WTC11 (cell line): ENCODE measurements around the gene GCK. TPM values are rescaled to one million over a fixed set of nuclear protein-coding genes. Genes with fewer than 3 reads are reported as not detected.
A peak's percentile ranks its signal among the peaks of the same experiment; 100 is the strongest.

Experiments used
- ATAC-seq: fragments of 200-7000 bp; cut with Tn5 transposase; 2 replicates; pipeline ENCODE4 v1.10.0; 2021; ENCODE audit warnings: mild to moderate bottlenecking, moderate library complexity
- CTCF ChIA-PET: fragments of 300-600 bp; sonication (Branson Sonifier 250); formaldehyde crosslinking; loops from one replicate; lab custom pipeline; 2021; ENCODE audit warnings: antibody characterized with exemption; lab: Charles Lee
- POLR2A ChIA-PET: fragments of 350-600 bp; sonication (Branson Sonifier 250); formaldehyde crosslinking; loops from one replicate; lab custom pipeline; 2021; ENCODE audit warnings: antibody characterized with exemption; lab: Charles Lee
- DNase-seq: peaks from one replicate; pipeline ENCODE4 v3.0.0; 2021; ENCODE audit warnings: low spot score
- H3K27ac Mint-ChIP-seq: 2 replicates; pipeline ENCODE4 v1.8.0; 2021; ENCODE audit warnings: mixed read lengths
- H3K27me3 Mint-ChIP-seq: 2 replicates; pipeline ENCODE4 v1.8.0; 2021; ENCODE audit warnings: low read depth, mild to moderate bottlenecking, moderate library complexity, mixed read lengths
- H3K36me3 Mint-ChIP-seq: 2 replicates; pipeline ENCODE4 v1.8.0; 2021; ENCODE audit warnings: mixed read lengths
- H3K4me1 Mint-ChIP-seq: 2 replicates; pipeline ENCODE4 v1.8.0; 2022; ENCODE audit warnings: mixed read lengths
- H3K4me3 Mint-ChIP-seq: 2 replicates; pipeline ENCODE4 v1.8.0; 2021; ENCODE audit warnings: mild to moderate bottlenecking, moderate library complexity, mixed read lengths
- H3K9me3 Mint-ChIP-seq: 2 replicates; pipeline ENCODE4 v1.8.0; 2021; ENCODE audit warnings: mixed read lengths
- ATF2 ChIP-seq: sonication (generic); formaldehyde crosslinking; IDR thresholded peaks from 2 replicates; pipeline ENCODE4 v1.8.1; 2022; ENCODE audit warnings: low read depth, missing genetic modification reagents, borderline replicate concordance
- ATF6 ChIP-seq: sonication (generic); formaldehyde crosslinking; IDR thresholded peaks from 2 replicates; pipeline ENCODE4 v1.8.1; 2023; ENCODE audit warnings: mild to moderate bottlenecking, missing genetic modification reagents
- CBFB ChIP-seq: sonication (generic); formaldehyde crosslinking; IDR thresholded peaks from 2 replicates; pipeline ENCODE4 v1.8.1; 2022; ENCODE audit warnings: mild to moderate bottlenecking, low read depth, missing genetic modification reagents
- CTCF ChIP-seq: fragments of 200-600 bp; IDR thresholded peaks from 2 replicates; pipeline ENCODE4 v1.8.0; 2022; ENCODE audit warnings: antibody characterized with exemption
- ELF4 ChIP-seq: sonication (generic); formaldehyde crosslinking; IDR thresholded peaks from 2 replicates; pipeline ENCODE4 v1.8.1; 2022; ENCODE audit warnings: low read depth, mild to moderate bottlenecking, moderate library complexity, missing genetic modification reagents
- ERG ChIP-seq: fragments of 250-450 bp; sonication (Bioruptor Pico); IDR thresholded peaks from 2 replicates; pipeline ENCODE4 v1.8.0; 2021; ENCODE audit warnings: mild to moderate bottlenecking
- FOXJ3 ChIP-seq: sonication (generic); formaldehyde crosslinking; IDR thresholded peaks from 2 replicates; pipeline ENCODE4 v1.9.0; 2021; ENCODE audit warnings: missing genetic modification reagents, mild to moderate bottlenecking, borderline replicate concordance
- FOXK1 ChIP-seq: sonication (generic); formaldehyde crosslinking; IDR thresholded peaks from 2 replicates; pipeline ENCODE4 v1.8.0; 2022; ENCODE audit warnings: mild to moderate bottlenecking, moderate library complexity, missing genetic modification reagents
- FOXP1 ChIP-seq: sonication (generic); formaldehyde crosslinking; IDR thresholded peaks from 2 replicates; pipeline ENCODE4 v1.8.0; 2022; ENCODE audit warnings: missing genetic modification reagents, mild to moderate bottlenecking, moderate library complexity, borderline replicate concordance
- IRF1 ChIP-seq: sonication (generic); formaldehyde crosslinking; IDR thresholded peaks from 2 replicates; pipeline ENCODE4 v1.8.0; 2023; ENCODE audit warnings: missing genetic modification reagents
- IRF2 ChIP-seq: sonication (generic); formaldehyde crosslinking; IDR thresholded peaks from 2 replicates; pipeline ENCODE4 v1.8.0; 2022; ENCODE audit warnings: low read depth, missing genetic modification reagents, borderline replicate concordance
- NFE2L1 ChIP-seq: sonication (generic); formaldehyde crosslinking; IDR thresholded peaks from 2 replicates; pipeline ENCODE4 v1.8.1; 2023; ENCODE audit warnings: missing genetic modification reagents
- NFYB ChIP-seq: sonication (generic); formaldehyde crosslinking; conservative IDR thresholded peaks from 2 replicates; pipeline ENCODE4 v1.8.0; 2022; ENCODE audit warnings: low read depth, missing genetic modification reagents
- NR1H2 ChIP-seq: sonication (generic); formaldehyde crosslinking; IDR thresholded peaks from 2 replicates; pipeline ENCODE4 v1.9.0; 2021; ENCODE audit warnings: mild to moderate bottlenecking, moderate library complexity, missing genetic modification reagents
- SMAD4 ChIP-seq: sonication (generic); formaldehyde crosslinking; IDR thresholded peaks from 2 replicates; pipeline ENCODE4 v1.8.0; 2022; ENCODE audit warnings: mild to moderate bottlenecking, missing genetic modification reagents
- STAT6 ChIP-seq: sonication (generic); formaldehyde crosslinking; conservative IDR thresholded peaks from 2 replicates; pipeline ENCODE4 v1.8.1; 2023; ENCODE audit warnings: mild to moderate bottlenecking, low read depth, missing genetic modification reagents, moderate library complexity
- ZBTB43 ChIP-seq: sonication (generic); formaldehyde crosslinking; IDR thresholded peaks from 2 replicates; pipeline ENCODE4 v1.8.1; 2023; ENCODE audit warnings: mild to moderate bottlenecking, missing genetic modification reagents
- ZNF121 ChIP-seq: sonication (generic); formaldehyde crosslinking; IDR thresholded peaks from 2 replicates; pipeline ENCODE4 v1.8.0; 2023; ENCODE audit warnings: missing genetic modification reagents
- ZNF138 ChIP-seq: sonication (generic); formaldehyde crosslinking; conservative IDR thresholded peaks from 2 replicates; pipeline ENCODE4 v1.8.1; 2022; ENCODE audit warnings: mild to moderate bottlenecking, moderate library complexity, missing genetic modification reagents
- ZNF219 ChIP-seq: sonication (generic); formaldehyde crosslinking; IDR thresholded peaks from 2 replicates; pipeline ENCODE4 v1.8.0; 2023; ENCODE audit warnings: missing genetic modification reagents, mild to moderate bottlenecking, borderline replicate concordance
- ZNF512 ChIP-seq: sonication (generic); formaldehyde crosslinking; IDR thresholded peaks from 2 replicates; pipeline ENCODE4 v1.8.1; 2022; ENCODE audit warnings: missing genetic modification reagents, borderline replicate concordance
- total RNA-seq: library from RNA; stranded (reverse); gene quantifications from 3 replicates; pipeline ENCODE4 v1.2.3, GENCODE V29; 2021

Gene GCK
- total RNA-seq, 1 experiment from 2014 or later = 3.3 TPM

- no peak for TF ChIP-seq ELF4 (CRISPR knock-in tag)
Measured at GRCh38 chr7:44139311-44140010, 49.8 kb downstream of the GCK start (continued).

GRCh38 chr7:44138698-44139097, 50.5 kb downstream of the GCK start:
- H3K4me3 Mint-ChIP-seq = no peak overlapping the region
- ATAC-seq = peak; percentile 58
- TF ChIP-seq IRF1 = no peak
- TF ChIP-seq ZNF121 (CRISPR knock-in tag) = no peak
- TF ChIP-seq STAT6 = no peak
- TF ChIP-seq ZNF512 = no peak
- TF ChIP-seq FOXJ3 (CRISPR knock-in tag) = no peak
- TF ChIP-seq FOXP1 (CRISPR knock-in tag) = no peak
- no peak for TF ChIP-seq ATF2 (CRISPR knock-in tag)
- no peak for TF ChIP-seq ZBTB43
- no peak for TF ChIP-seq ZNF219 (CRISPR knock-in tag)
- no peak for TF ChIP-seq NR1H2 (CRISPR knock-in tag)
- no peak for TF ChIP-seq ATF6 (CRISPR knock-in tag)
- no peak for TF ChIP-seq FOXK1 (CRISPR knock-in tag)
- no peak for TF ChIP-seq SMAD4 (CRISPR knock-in tag)
- no peak for TF ChIP-seq CBFB (CRISPR knock-in tag)
- no peak for TF ChIP-seq NFE2L1
- TF ChIP-seq ZNF138 (CRISPR knock-in tag) = no peak
- TF ChIP-seq ERG (CRISPR knock-in tag) = no peak
- TF ChIP-seq CTCF = no peak
- TF ChIP-seq NFYB = no peak
- TF ChIP-seq IRF2 (CRISPR knock-in tag) = no peak
- TF ChIP-seq, all 79 proteins: peak for 0
- no peak for DNase-seq
- Mint-ChIP-seq H3K4me1 (no peaks in the 10 kb centered on the region), H3K27ac (no peak overlapping the region), H3K9me3 (no peaks in the 10 kb centered on the region), H3K36me3 (no peaks in the 10 kb centered on the region), H3K27me3 (peaks cover 17% of the 10 kb centered on the region)
- ChIA-PET CTCF (interaction anchor here (1.6 kb wide), 1 partner anchor 15 kb away, joined by 5 read pairs; no protein-coding TSS in a partner anchor), POLR2A (no interaction called here)
